DMS 273 (cell line): Measurements from ENCODE around the gene BTK.

Source experiments
- DNase-seq: peaks from one replicate; lab custom pipeline; 2025; ENCODE audit not compliant: unreplicated experiment; lab: John Stamatoyannopoulos, UW

BTK gene

DNA sequence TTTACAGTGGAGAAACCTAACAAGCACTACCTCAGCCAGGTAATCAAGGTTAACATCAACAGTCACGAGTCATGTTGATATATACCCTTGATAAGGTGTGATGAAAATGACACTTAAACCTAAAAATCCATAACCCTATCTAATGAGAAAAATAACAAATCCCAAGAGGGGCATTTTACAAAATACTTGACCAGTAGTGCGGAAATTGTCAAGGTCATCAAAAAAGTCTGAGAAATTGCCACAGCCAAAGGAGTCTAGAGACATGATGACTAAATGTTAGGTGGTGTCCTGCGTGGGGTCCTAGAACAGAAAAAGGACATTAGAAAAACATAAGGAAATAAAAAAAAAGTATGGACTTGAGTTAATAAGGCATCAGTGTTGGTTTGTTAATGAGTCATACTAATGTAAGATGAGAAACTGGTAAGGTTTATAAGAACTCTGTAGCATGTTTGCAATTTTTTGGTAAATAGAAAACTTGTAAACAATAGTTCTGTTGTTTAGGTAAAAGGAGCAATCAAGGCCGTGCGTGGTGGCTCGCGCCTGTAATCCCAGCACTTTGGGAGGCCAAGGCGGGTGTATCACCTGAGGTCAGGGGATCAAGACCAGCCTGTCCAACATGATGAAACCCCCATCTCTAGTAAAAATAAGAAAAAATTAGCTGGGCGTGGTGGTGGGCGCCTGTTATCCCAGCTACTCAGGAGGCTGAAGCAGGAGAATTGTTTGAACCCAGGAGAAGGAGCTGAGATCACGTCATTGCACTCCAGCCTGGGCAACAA lies 7.7 kb upstream of the BTK start:
- DNase-seq: no peak

DNA sequence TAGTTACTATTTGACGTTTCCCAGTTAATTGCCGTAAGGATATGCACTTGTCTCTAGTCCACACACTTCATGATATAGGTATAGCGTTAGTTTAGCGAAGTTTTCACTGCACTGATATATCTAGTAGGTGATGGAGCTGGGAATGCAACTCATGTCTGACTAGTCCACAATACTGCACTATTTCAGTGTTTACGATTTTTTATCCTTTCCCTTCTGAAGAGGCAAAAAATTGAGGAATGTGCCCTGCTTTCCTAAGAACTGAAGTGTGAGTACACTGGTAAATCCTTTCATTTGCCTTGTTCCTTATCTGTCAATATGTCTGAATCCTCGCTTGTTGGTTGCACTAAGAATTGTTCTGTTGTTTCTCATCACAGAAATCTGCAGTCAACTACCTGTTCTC lies 5.8 kb upstream of the BTK start:
- no peak for DNase-seq

DNA sequence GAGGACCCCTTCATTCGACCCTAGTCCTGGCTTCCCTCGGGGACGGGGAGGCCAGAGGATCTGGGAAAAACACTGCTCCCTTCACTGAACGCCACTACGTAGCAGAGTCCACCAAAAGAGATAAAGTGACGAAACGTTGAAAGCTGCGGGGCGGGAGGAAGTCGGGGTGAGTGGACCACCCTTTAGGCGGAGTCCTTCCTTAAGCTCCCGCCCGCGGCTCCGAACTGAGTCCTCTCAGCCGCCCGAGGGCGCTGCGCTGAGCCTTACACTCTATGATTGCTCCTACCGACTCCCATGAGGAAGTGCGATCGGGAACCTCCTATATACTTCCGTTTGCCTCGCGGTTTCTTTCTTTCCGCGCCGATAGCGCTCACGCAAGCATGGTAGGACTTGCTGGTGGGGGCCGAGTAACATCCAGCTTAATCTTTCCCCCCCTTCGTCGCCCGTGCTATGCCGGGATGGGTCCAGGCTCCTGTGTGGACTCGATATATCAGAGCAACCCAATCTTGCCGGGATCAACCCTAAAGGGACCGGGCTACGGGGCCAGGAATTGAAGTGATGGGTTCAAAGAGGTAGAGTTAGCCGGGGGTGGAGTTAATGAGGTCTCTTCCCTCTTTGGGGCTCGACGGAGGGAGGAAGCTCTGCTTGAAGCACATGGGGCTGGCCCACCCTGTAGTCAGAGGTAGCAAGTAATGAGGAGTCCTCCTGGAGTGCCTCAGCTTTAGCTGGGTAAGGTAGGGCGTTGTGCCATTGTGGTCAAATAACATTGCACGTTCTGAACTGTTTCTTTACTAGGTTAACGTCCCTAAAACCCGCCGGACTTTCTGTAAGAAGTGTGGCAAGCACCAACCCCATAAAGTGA lies 4.9 kb upstream of the BTK start, which contains the start of gene RPL36A:
Gene RPL36A, plus strand, starts transcription at position 348 of the 862 bp plus-strand sequence. Its CDS starts 33 bp downstream, at position 381.
- DNase-seq: peak; percentile 96

DNA sequence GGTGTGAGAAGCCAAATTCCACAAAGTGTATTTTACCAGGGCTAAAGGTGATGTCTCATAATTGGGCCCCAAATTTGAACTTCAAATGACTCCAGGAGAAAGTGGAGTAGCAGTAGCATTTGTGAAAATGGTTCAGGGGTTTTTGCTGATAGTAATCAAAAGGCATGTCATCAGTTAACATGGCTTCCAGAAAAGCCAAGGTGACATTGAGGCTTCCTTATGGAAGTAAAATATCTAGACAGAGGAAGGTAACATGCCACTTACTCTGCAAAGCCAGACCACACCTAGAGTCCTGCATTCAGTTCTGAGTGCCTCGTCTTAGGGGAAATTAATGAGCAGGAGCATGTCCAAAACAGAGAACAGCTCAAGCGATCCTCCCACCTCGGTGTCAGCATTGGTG lies 2.6 kb upstream of the BTK start:
- DNase-seq: no peak

DNA sequence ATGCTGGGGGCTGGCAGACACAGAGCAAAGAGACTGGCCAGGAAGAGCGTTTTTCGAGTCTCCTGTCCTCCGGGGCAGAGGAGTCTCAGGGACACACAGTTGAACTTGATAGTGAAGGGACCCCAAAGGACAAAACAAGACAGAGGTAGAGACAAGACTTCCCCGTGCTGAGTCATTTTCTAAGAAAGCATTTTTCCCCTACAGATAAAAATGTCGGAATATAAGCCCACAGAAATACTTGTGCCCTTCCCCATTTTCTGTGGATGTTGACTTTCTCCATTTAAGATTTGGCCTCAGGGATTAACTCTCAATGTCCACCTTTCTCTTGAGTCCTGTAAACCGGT lies 523 bp upstream of the BTK start:
- no peak for DNase-seq

DNA sequence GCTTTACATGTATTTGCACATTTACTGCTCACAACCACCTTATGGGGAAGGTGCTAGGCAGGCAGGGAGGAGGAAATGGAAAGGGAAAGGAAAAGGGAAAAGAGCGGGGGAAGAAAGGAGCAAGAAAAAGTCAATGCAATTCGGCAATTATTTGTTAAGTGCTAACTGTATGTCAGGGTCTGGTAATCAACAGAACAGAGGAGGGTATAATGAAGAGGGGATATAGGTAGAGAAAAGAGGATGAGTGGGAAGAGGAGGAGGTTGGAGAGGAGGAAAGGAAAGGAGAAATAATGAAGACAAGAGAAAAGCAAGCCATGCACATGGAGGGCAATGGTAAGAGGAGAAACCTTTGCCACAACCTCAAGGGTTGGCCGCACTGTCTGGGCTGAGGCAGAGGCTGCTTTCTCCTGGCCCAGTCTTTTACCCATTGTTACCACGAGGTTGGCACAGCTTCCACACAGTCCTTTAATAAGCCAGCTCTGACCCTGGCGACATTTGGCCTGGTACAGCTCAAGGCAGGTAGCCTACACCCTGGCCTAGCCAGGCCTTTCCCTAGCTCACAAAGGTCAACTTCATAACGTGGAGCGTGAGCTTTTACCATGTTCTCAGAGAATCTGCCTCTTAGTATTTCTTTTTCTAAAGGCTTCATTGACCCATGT lies 836 bp downstream of the BTK start:
- DNase-seq: no peak

DNA sequence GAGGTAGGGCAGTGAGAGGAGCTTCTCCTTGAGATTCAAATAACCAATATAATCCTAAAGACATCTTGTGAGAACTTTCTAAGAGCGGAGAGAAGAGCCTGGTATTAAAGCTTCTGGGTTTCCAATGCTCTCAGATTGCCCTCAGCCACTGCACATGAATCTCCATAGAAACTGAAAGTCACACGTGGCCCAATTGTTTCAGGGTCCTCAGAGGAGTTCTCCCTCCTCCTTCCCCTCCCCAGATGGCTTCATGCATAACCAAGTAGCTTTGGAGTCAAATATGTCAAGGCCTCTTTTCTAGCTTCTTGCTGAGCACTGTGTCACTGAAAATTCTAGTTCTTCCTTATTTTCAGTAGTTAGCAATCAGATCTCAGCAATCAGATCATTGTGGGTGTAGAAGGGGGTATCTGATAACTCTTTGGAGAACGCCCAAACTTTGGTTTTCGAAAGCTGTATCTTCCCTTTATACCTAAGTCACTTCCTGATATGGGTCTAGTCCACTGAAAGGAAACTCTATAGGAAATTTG lies 2.2 kb downstream of the BTK start:
- peak; percentile 45 for DNase-seq

DNA sequence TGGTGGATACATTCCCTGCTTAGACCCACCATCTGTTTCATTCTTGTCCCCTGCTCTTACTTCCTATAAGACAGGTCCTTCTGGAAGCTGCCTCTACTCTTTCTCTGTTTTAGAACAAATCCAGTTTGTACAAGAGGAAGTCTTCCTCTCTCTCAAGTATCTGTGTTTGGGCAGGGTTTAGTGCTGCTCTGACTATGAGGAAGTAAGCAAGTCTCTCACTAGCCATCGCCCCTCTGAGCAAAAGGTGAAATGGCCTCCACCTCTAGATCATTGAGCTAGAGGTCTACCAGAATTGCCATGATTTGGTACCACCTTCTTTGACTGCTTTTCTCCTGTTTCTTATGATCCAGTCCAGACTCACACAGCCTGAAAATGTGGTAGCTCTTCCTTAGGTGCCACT lies 8.4 kb downstream of the BTK start:
- DNase-seq: no peak

DNA sequence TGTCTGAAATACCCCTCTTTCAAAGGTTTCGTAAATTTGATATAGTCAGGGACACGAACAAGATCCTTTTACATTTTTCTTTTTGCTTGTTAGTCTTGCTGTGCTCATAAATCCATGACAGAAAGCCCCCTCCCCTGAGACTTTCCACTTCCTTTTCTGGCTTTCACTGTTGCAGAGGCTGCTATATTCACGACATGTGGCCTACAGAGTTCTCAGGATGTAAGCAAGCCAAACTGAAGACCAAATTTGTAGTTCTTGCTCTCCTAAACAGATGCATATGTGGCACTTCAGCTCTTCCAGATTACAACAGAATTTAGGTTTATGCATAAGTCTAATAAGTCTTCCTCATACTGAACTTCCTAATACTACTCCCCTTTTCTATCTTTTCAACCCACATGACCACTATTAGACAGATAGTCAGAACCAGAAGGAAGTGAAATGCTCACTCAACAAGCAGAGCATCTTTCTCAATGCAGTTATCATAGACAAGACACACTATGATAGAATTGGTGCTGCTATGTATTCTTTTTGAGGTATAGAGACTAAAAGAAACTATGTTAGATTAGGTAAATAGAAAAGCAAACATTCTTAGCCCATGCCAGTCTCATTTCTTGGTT lies 15.0 kb downstream of the BTK start:
- DNase-seq: no peak

DNA sequence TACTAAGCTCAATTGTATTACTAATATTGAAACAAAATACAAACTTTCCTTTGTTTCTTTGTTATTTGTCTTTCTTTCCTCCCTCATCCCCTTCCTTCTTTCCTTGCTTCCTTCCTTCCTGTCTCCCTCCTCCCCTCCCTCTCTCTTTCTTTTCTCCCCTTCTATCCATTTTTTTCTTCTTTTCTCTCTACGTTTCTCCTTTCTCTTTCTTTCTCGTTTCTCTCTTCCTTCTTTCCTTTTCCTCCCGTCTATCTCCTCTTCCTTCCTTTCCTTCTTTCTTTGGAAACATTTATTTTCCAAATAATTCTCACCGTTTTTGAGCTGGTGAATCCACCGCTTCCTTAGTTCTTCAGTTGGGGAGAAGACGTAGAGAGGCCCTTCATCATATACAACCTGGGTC lies 16.3 kb downstream of the BTK start:
- DNase-seq: no peak

DNA sequence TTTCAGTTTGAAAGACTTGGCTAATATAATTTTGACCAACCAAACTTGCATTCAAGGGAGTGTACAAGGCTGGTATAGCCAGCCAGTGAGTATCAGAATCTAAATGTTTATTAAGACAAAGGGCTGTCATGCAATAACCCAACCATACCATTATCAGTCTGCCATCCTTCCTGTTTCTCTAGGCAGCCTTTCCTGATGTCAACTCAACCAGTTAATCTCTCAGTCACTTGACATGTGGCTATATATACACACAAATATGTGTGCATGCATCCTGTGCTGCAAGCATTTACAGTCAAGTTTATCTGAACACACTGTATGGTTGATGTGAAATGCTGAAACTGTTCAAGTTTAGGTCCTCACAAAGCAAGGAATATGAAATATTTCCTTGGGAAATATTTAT lies 17.2 kb downstream of the BTK start:
- no peak for DNase-seq

DNA sequence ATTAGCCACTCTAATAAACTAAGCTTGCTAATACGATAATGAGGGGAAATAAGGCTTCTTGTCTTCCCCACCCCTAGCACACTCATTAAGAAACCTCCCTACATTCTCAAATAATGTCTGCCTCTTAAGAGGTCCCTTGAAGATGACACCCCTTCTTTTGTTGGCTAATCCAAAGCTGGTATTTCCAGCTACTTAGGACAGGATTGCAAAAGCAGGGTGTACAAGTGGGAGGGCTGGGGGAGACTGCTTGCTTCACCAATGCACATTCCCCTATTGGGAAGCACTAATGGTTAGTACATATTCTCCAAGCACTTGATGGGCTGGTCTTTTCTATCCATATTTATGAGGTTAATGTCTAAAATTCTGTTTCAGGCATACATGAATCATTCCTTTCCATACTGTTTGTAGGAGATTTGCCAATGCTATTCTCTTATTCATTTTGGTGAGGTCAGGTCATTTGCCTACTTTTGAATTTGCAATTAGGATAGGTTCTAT lies 20.6 kb downstream of the BTK start:
- DNase-seq: no peak

DNA sequence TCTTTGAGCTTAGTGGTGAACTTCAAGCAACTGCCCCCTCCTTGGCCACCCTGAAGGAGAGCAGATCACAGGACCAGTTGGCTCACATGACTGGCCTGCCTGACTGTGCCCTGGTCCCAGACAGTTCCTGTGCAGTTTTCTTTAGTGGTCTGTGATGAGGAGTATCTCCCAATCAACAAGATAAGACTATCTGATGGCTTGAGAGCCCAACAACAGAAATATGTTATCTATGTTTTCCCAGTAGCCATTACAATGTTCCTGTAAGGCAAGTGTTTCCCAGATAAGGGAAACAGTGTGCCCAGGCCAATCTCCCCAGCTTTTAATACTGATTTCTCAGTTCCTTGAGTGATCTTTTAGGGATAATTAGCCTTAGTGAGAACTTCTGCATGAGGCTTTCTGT lies 23.2 kb downstream of the BTK start:
- no peak for DNase-seq

DNA sequence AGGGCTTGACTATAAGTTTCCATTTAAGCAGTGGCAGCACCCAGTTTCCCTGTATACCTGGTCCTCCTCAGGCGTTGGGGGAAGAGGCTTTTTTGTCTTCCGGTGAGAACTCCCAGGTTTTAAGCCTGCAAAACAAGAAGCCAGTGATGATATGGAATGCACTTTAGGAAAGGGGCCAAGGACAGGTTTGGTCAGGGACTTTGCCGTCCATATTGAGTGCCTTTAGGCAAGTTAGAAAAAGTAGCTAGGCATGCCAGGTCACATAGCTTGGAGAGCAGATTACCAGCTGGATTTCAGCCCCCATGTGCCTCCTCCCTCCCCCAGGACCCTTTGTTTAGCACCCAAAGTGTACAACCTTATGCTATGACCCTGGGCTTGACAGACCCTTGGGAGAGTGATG lies 23.9 kb downstream of the BTK start:
- no peak for DNase-seq

DNA sequence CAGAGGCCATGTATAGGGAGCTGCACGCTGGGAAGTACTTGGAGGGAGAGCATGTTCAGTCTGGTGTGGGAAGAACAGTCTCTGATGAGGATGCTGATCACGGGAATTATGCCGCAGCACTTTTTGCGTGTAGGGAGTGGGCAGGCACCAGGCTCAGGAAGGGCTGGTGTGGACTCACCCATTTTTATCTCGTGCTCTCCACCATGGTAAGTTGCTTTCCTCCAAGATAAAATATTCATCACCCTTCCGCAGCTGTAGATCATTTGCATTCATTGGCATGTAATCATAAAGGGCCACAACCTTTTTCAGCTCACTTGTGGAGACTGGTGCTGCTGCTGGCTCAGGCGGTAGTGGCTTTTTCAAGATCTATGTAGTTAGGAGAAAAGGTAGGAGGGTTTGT lies 25.6 kb downstream of the BTK start:
- DNase-seq: no peak

DNA sequence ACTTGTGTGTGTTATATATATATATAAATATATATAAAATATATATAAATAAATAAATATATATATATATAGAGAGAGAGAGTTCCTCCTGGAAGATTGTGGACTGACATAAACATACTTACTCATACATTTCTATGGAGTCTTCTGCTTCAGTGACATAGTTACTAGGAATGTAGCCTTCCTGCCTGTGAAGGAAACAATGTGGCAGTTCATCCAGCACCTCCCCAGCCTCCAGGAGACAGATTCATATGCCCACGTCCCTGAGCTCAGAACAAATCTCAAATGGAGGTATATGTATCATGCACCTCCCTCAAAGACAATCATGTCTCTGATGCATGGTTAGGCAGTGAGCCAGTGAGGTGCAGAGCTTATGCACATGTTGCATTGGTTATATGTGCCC lies 26.0 kb downstream of the BTK start:
- no peak for DNase-seq

DNA sequence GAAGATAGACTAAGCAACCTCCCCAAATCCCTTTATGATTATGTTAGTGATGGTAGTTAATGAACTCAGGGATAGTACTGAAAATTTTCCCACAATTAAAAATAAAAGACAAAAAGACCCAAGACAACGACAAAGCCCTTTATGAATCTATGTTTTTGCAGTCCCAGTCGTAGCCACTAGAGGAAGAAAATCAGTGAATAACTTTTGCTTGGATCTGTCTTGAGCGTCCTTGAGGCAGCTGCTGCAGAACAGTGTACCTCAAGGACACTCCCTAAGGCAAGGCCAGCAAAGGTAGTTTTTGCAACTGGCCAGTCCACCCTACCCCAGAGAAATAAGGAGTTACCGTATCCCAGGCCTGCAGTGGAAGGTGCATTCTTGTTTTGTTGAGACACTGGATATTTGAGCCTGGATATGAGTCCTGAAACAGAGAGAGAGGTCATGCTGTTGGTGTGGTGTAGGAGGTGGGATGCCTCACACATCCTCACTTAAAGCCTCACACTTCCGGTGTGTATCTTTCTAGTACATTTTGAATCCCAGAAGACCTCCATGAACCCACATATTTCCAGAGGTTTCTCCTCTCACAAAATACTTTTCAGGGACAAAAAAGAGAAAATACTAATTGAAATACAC lies 28.7 kb downstream of the BTK start:
- DNase-seq: peak; percentile 38

DNA sequence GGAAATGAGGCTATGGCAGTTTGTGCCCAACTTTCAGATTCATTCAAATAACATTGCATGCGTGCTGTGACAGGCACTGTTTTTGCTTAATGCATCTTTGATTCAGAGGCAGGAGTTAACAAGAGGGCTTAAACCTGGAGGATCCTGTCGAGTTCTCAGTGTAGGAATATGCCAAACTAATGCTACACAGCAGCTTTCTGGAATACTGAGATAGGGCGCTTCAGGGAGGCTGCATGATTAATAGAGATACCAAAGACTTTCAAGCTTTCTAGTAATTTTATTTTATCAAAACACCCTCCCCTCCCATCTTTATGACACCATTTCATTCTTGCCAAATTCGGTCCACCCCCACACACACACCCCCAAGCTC lies 36.8 kb downstream of the BTK start:
- DNase-seq: no peak

DNA sequence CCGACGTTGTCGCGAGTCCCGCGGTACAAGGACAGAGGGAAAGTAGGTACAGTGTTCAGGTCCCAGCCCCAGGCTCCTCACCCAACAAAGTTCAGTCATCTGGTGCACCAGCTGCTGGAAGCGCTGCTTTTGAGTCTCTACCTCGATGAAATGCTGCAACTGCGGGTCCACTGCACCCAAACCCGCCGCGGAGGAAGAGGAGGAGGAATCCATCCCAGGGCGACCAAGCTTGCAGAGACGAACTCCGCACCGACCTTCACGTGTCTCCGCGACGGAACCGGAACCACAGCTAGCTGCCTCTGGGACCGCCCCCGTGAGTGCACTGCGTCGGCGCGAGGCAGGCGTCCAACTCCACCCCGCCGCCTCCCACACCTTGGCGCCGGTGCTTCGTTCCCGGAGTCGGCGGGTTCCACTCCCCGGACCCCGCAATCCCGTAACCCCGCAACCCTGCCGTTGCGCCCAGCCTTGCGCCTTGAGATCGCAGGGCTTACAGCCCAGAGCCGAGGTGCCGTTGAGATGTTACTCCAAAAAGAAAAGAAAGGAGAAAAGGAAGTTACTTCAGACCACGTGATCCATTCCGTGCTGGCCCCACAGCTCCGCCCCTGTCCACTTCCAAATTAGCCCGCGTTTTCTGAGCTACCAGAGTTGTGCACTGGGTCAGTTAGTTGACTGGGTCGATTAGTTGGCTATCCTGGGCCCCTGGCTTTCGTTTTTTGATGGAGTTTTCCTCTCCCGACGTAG lies 37.4 kb downstream of the BTK start, which contains the start of gene TIMM8A:
Gene TIMM8A, minus strand, starts transcription at position 291 of the 741 bp plus-strand sequence. Its CDS starts 78 bp downstream, at position 213.
- peak; percentile 92 for DNase-seq
